IPS-20b (cell line): ENCODE results near the gene MYBPH.

Experiments used
- H3K27ac ChIP-seq: one replicate; pipeline ENCODE4 v1.5.1; 2013; ENCODE audit warnings: low read length
- H3K27me3 ChIP-seq: 2 replicates; pipeline ENCODE4 v1.6.1; 2013; ENCODE audit warnings: mild to moderate bottlenecking, low read length, inconsistent platforms; ENCODE audit not compliant: insufficient read depth
- H3K36me3 ChIP-seq: 2 replicates; pipeline ENCODE4 v1.6.1; 2013; ENCODE audit warnings: low read depth, mild to moderate bottlenecking, inconsistent platforms, low read length, moderate library complexity; ENCODE audit not compliant: insufficient read depth
- H3K4me1 ChIP-seq: 2 replicates; pipeline ENCODE4 v1.6.1; 2013; ENCODE audit warnings: mild to moderate bottlenecking, control low read depth, inconsistent platforms, low read length, moderate library complexity; ENCODE audit not compliant: insufficient read depth
- H3K4me3 ChIP-seq: 2 replicates; pipeline ENCODE4 v1.5.1; 2013; ENCODE audit warnings: mild to moderate bottlenecking, low read length, inconsistent platforms
- H3K9ac ChIP-seq: 2 replicates; pipeline ENCODE4 v1.6.1; 2013; ENCODE audit warnings: low read depth, mild to moderate bottlenecking, inconsistent platforms, low read length, moderate library complexity
- H3K9me3 ChIP-seq: 2 replicates; pipeline ENCODE4 v1.6.1; 2013; ENCODE audit warnings: mild to moderate bottlenecking, low read depth, low read length, inconsistent platforms; ENCODE audit not compliant: insufficient read depth

Gene MYBPH

GRCh38 chr1:203177470-203178039, 1.9 kb upstream of the MYBPH start:
- Histone ChIP-seq H3K4me3 (no peak overlapping the region), H3K27me3 (no peaks in the 10 kb centered on the region; the same call in 1 of the 2 replicates), H3K36me3 (no peaks in the 10 kb centered on the region), H3K9ac (no peak overlapping the region), H3K27ac (no peak overlapping the region), H3K9me3 (no peaks in the 10 kb centered on the region), H3K4me1 (peaks cover 5% of the 10 kb centered on the region; the same call in 1 of the 2 replicates)

- Histone ChIP-seq H3K9me3 (no peaks in the 10 kb centered on the region), H3K27me3 (no peaks in the 10 kb centered on the region; the same call in 1 of the 2 replicates), H3K27ac (no peak overlapping the region), H3K36me3 (no peaks in the 10 kb centered on the region), H3K4me3 (no peak overlapping the region), H3K9ac (no peak overlapping the region), H3K4me1 (peaks cover 5% of the 10 kb centered on the region; the same call in 1 of the 2 replicates)
Measured at GRCh38 chr1:203177036-203177405, 1.4 kb upstream of the MYBPH start.

GRCh38 chr1:203176273-203177035, 828 bp upstream of the MYBPH start:
- Histone ChIP-seq H3K9me3 (no peaks in the 10 kb centered on the region), H3K4me3 (no peak overlapping the region), H3K27me3 (no peaks in the 10 kb centered on the region; the same call in 1 of the 2 replicates), H3K9ac (no peak overlapping the region), H3K27ac (no peak overlapping the region), H3K36me3 (no peaks in the 10 kb centered on the region), H3K4me1 (peaks cover 5% of the 10 kb centered on the region; the same call in 1 of the 2 replicates)

- no peaks in the 10 kb centered on the region; the same call in 1 of the 2 replicates for H3K27me3 ChIP-seq
Measured at GRCh38 chr1:203175827-203176241, 208 bp upstream of the MYBPH start.

GRCh38 chr1:203174324-203174985, 1.2 kb downstream of the MYBPH start:
- Histone ChIP-seq H3K9me3 (no peaks in the 10 kb centered on the region), H3K36me3 (no peaks in the 10 kb centered on the region), H3K4me1 (peaks cover 5% of the 10 kb centered on the region; the same call in 1 of the 2 replicates), H3K9ac (no peak overlapping the region), H3K27ac (no peak overlapping the region), H3K27me3 (no peaks in the 10 kb centered on the region), H3K4me3 (no peak overlapping the region)

More at GRCh38 chr1:203175827-203176241, 208 bp upstream of the MYBPH start:
- Histone ChIP-seq H3K9me3 (no peaks in the 10 kb centered on the region), H3K4me3 (no peak overlapping the region), H3K36me3 (no peaks in the 10 kb centered on the region), H3K27ac (no peak overlapping the region), H3K9ac (no peak overlapping the region), H3K4me1 (peaks cover 5% of the 10 kb centered on the region; the same call in 1 of the 2 replicates)

GRCh38 chr1:203173566-203173965, 2.1 kb downstream of the MYBPH start:
- Histone ChIP-seq H3K36me3 (no peaks in the 10 kb centered on the region), H3K4me1 (peaks cover 5% of the 10 kb centered on the region; the same call in 1 of the 2 replicates), H3K9ac (no peak overlapping the region), H3K9me3 (no peaks in the 10 kb centered on the region), H3K4me3 (no peak overlapping the region), H3K27me3 (no peaks in the 10 kb centered on the region), H3K27ac (no peak overlapping the region)

GRCh38 chr1:203173011-203173555, 2.5 kb downstream of the MYBPH start:
- no peak overlapping the region for H3K9ac ChIP-seq
- no peaks in the 10 kb centered on the region for H3K36me3 ChIP-seq
- H3K9me3 ChIP-seq, result no peaks in the 10 kb centered on the region
- H3K4me3 ChIP-seq, result no peak overlapping the region
- H3K27me3 ChIP-seq, result no peaks in the 10 kb centered on the region
- H3K4me1 ChIP-seq, result peaks cover 1% of the 10 kb centered on the region; the same call in 1 of the 2 replicates
- no peak overlapping the region for H3K27ac ChIP-seq

GRCh38 chr1:203172184-203173010, 3.2 kb downstream of the MYBPH start:
- H3K4me1 ChIP-seq, result no peaks in the 10 kb centered on the region
- no peak overlapping the region for H3K4me3 ChIP-seq

GRCh38 chr1:203171341-203172183, 4.1 kb downstream of the MYBPH start:
- Histone ChIP-seq H3K4me3 (no peak overlapping the region), H3K9ac (no peak overlapping the region), H3K9me3 (no peaks in the 10 kb centered on the region), H3K27ac (no peak overlapping the region), H3K4me1 (no peaks in the 10 kb centered on the region), H3K27me3 (no peaks in the 10 kb centered on the region), H3K36me3 (no peaks in the 10 kb centered on the region)

More at GRCh38 chr1:203172184-203173010, 3.2 kb downstream of the MYBPH start:
- H3K9ac ChIP-seq, result no peak overlapping the region
- no peak overlapping the region for H3K27ac ChIP-seq
- H3K27me3 ChIP-seq, result no peaks in the 10 kb centered on the region
- no peaks in the 10 kb centered on the region for H3K36me3 ChIP-seq
- H3K9me3 ChIP-seq, result no peaks in the 10 kb centered on the region

- no peaks in the 10 kb centered on the region for H3K27me3 ChIP-seq
- H3K4me3 ChIP-seq, result no peak overlapping the region
- no peaks in the 10 kb centered on the region for H3K36me3 ChIP-seq
- H3K4me1 ChIP-seq, result no peaks in the 10 kb centered on the region
- no peak overlapping the region for H3K9ac ChIP-seq
- no peak overlapping the region for H3K27ac ChIP-seq
- no peaks in the 10 kb centered on the region for H3K9me3 ChIP-seq
Measured at GRCh38 chr1:203170625-203171330, 4.8 kb downstream of the MYBPH start.
